ENCODE results near the gene B3GAT2. TPM values are rescaled to one million over a fixed set of nuclear protein-coding genes. Genes with fewer than 3 reads are reported as not detected.
A peak's percentile ranks its signal among the peaks of the same experiment; 100 is the strongest.

Gene B3GAT2
- total RNA-seq, 1 donor from 2014 or later: under 0.01 TPM

- DNase-seq (ENCODE audit: low read depth): no peak
These were observed 62.9 kb downstream of the B3GAT2 start for GRCh38 chr6:70894001-70894400.

- DNase-seq (ENCODE audit: low read depth): no peak
These were observed 67.6 kb downstream of the B3GAT2 start for GRCh38 chr6:70889270-70889669.

GRCh38 chr6:70886661-70887060, 70.2 kb downstream of the B3GAT2 start:
- no peak for DNase-seq (ENCODE audit: low read depth)

GRCh38 chr6:70886071-70886470, 70.8 kb downstream of the B3GAT2 start:
- no peak for DNase-seq (ENCODE audit: low read depth)

GRCh38 chr6:70884074-70884983, 72.5 kb downstream of the B3GAT2 start:
- DNase-seq (ENCODE audit: low read depth): peak; percentile 12

- DNase-seq (ENCODE audit: low read depth): no peak
These were observed 77.4 kb downstream of the B3GAT2 start for GRCh38 chr6:70879496-70879895.

GRCh38 chr6:70874181-70874913, 82.5 kb downstream of the B3GAT2 start:
- no peak for DNase-seq (ENCODE audit: low read depth)

GRCh38 chr6:70872469-70872868, 84.4 kb downstream of the B3GAT2 start:
- DNase-seq (ENCODE audit: low read depth): no peak

- DNase-seq (ENCODE audit: low read depth): no peak
These were observed 92.5 kb downstream of the B3GAT2 start for GRCh38 chr6:70864401-70864800.

GRCh38 chr6:70863343-70863742, 93.5 kb downstream of the B3GAT2 start:
- no peak for DNase-seq (ENCODE audit: low read depth)

- no peak for DNase-seq (ENCODE audit: low read depth)
These were observed 95.9 kb downstream of the B3GAT2 start for GRCh38 chr6:70860920-70861319.

- no peak for DNase-seq (ENCODE audit: low read depth)
These were observed 96.8 kb downstream of the B3GAT2 start for GRCh38 chr6:70860045-70860444.

GRCh38 chr6:70857387-70858077, 99.3 kb downstream of the B3GAT2 start:
- no peak for DNase-seq (ENCODE audit: low read depth)

- DNase-seq (ENCODE audit: low read depth): no peak
These were observed 104.1 kb downstream of the B3GAT2 start for GRCh38 chr6:70852667-70853246.

- DNase-seq (ENCODE audit: low read depth): peak; percentile 14
These were observed 107.4 kb downstream of the B3GAT2 start for GRCh38 chr6:70849348-70850069.

- no peak for DNase-seq (ENCODE audit: low read depth)
These were observed 109.5 kb downstream of the B3GAT2 start for GRCh38 chr6:70847106-70848084.

- DNase-seq (ENCODE audit: low read depth): peak; percentile 67
These were observed 110.5 kb downstream of the B3GAT2 start for GRCh38 chr6:70846207-70846835.

GRCh38 chr6:70844301-70844700, 112.6 kb downstream of the B3GAT2 start:
- no peak for DNase-seq (ENCODE audit: low read depth)

- no peak for DNase-seq (ENCODE audit: low read depth)
These were observed 113.4 kb downstream of the B3GAT2 start for GRCh38 chr6:70843328-70843918.
